ENCODE data around the gene FPR1. TPM values are rescaled to one million over a fixed set of nuclear protein-coding genes. Genes with fewer than 3 reads are reported as not detected.

The FPR1 gene
- total RNA-seq, 3 donors from 2014 or later, result 6.0 to 14.9 (median 13.1) TPM

DNA sequence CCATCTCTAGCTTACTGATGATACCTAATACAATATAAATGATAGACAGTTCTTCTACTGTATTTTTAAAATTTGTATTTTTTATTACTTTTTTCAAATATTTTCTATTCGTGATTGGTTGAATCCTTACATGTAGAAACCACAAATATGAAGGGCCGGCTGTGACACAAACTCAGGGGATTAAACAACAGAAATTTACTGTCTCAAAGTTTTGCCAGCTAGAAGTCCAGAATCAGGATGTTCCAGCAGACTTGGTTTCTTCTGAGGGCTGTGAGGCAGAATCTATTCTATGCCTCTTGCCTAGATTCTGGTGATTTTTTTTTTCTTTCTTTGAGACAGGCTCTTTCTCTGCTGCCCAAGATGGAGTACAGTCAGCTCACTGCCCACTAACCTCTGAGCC is 13.8 kb downstream of the FPR1 start:
- intact Hi-C loops (cut with DNase I; ENCODE audit: low total_unique reads), result loop anchor here (5.0 kb wide), 1 partner anchor 766 kb away; no protein-coding TSS in a partner anchor
- TF ChIP-seq POLR2AphosphoS5 (IDR thresholded peaks at IDR 0.05), result no peak
- TF ChIP-seq POLR2A (IDR thresholded peaks at IDR 0.05), result no peak
- no peak for TF ChIP-seq CTCF (IDR thresholded peaks at IDR 0.05)
- Histone ChIP-seq H3K4me3 (no peak overlapping the region), H3K27me3 (peaks cover 0 to 31% of the 10 kb centered on the region in 2 donors), H3K36me3 (no peaks in the 10 kb centered on the region), H3K9me3 (no peaks in the 10 kb centered on the region), H3K27ac (no peak overlapping the region), H3K4me1 (no peaks in the 10 kb centered on the region)
- no peak for DNase-seq (ENCODE audit: low spot score in 2 of 2)

DNA sequence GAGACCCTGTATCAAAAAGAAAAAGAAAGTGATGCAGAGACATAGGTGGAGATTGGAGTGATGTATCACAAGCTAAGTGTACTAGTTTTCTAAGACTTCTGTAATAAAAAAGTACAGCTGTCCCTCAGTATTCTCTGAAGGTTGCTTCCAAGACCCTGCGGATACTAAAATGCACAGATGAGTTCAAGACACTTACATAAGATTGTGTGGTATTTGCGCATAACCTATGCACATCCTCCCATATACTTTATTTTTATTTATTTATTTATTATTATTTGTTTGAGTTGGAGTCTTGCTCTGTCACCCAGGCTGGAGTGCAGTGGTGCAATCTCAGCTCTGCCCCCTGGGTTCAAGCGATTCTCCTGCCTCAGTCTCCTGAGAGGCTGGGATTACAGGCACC is 14.3 kb downstream of the FPR1 start:
- H3K27ac ChIP-seq, result no peak overlapping the region
- no peak for TF ChIP-seq POLR2AphosphoS5 (IDR thresholded peaks at IDR 0.05)
- no peak for TF ChIP-seq CTCF (IDR thresholded peaks at IDR 0.05)
- no peak for TF ChIP-seq POLR2A (IDR thresholded peaks at IDR 0.05)

DNA sequence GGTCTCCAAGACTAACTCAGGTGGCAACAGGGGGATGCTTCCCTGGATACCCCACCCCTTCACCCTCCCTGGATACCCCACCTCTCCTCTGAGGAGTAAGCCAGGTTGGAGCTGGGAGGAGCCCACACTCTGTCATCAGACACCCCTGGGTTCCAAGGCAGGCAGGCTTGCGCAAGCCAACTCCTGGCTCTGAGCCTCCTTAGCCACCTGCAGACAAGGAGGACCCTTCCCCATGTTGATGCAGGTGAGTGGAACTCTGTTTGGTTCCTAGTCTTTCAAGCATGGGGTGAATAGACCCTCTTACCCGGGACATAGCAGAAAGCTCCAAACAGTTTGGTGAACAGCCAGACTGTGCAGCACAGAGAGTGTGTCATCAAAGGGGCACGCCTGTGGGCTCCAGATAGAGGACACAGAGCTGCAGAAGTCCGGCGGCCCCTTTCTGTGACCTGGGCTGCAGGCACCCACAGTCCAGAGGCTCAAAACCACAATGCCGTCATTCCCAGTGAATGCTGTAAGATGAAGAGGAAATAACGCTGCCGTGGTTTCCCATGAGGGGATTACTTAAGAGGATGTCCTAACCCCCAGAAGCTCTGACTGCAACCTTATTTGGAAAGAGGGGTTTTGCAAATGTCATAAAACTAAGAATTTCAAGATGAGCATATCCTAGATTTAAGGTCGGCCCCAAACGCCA is 15.8 kb downstream of the FPR1 start:
- Histone ChIP-seq H3K4me1 (no peaks in the 10 kb centered on the region), H3K36me3 (no peaks in the 10 kb centered on the region), H3K27me3 (peaks cover 0 to 31% of the 10 kb centered on the region in 2 donors), H3K4me3 (no peak overlapping the region), H3K27ac (no peak overlapping the region), H3K9me3 (peaks cover 2 to 9% of the 10 kb centered on the region in 2 donors)
- intact Hi-C loops (cut with DNase I; ENCODE audit: low total_unique reads), result loop anchor here (5.0 kb wide), 1 partner anchor 764 kb away; no protein-coding TSS in a partner anchor
- DNase-seq (ENCODE audit: low spot score in 2 of 2), result peak in 1 of 2 donors; percentile 21
- TF ChIP-seq POLR2A (IDR thresholded peaks at IDR 0.05) (no peak), POLR2AphosphoS5 (IDR thresholded peaks at IDR 0.05) (no peak), CTCF (IDR thresholded peaks at IDR 0.05) (no peak)

More for the DNA sequence above, 14.3 kb downstream of the FPR1 start:
- Histone ChIP-seq H3K4me1 (no peaks in the 10 kb centered on the region), H3K27me3 (peaks cover 0 to 31% of the 10 kb centered on the region in 2 donors), H3K9me3 (no peaks in the 10 kb centered on the region), H3K4me3 (no peak overlapping the region), H3K36me3 (no peaks in the 10 kb centered on the region)
- DNase-seq (ENCODE audit: low spot score in 2 of 2), result no peak
- intact Hi-C loops (cut with DNase I; ENCODE audit: low total_unique reads), result loop anchor here (5.0 kb wide), 1 partner anchor 765 kb away; no protein-coding TSS in a partner anchor

- no peak overlapping the region for H3K4me3 ChIP-seq
- no peak for TF ChIP-seq CTCF (IDR thresholded peaks at IDR 0.05)
- no peak for TF ChIP-seq POLR2AphosphoS5 (IDR thresholded peaks at IDR 0.05)
- TF ChIP-seq POLR2A (IDR thresholded peaks at IDR 0.05), result no peak
- peaks cover 4 to 13% of the 10 kb centered on the region in 2 donors for H3K9me3 ChIP-seq
- intact Hi-C loops (cut with DNase I; ENCODE audit: low total_unique reads), result no loop called here
- peaks cover 0 to 38% of the 10 kb centered on the region in 2 donors for H3K27me3 ChIP-seq
- H3K36me3 ChIP-seq, result no peaks in the 10 kb centered on the region
- H3K27ac ChIP-seq, result no peak overlapping the region
- no peaks in the 10 kb centered on the region for H3K4me1 ChIP-seq
- no peak for DNase-seq (ENCODE audit: low spot score in 2 of 2)
Observed at GRCh38 chr19:51733742-51734522, 17.7 kb downstream of the FPR1 start.

GRCh38 chr19:51729781-51730180 is 21.9 kb downstream of the FPR1 start:
- intact Hi-C loops (cut with DNase I; ENCODE audit: low total_unique reads), result no loop called here
- TF ChIP-seq POLR2AphosphoS5 (IDR thresholded peaks at IDR 0.05), result no peak
- TF ChIP-seq POLR2A (IDR thresholded peaks at IDR 0.05), result no peak
- Histone ChIP-seq H3K9me3 (peaks cover 4 to 13% of the 10 kb centered on the region in 2 donors), H3K4me1 (no peaks in the 10 kb centered on the region), H3K36me3 (no peaks in the 10 kb centered on the region), H3K27me3 (peaks cover 0 to 44% of the 10 kb centered on the region in 2 donors), H3K4me3 (no peak overlapping the region), H3K27ac (no peak overlapping the region)
- DNase-seq (ENCODE audit: low spot score in 2 of 2), result no peak

Measured in breast epithelium (tissue), 4 donors.